Measurements from ENCODE around the gene EFNA2.

The EFNA2 gene

DNA sequence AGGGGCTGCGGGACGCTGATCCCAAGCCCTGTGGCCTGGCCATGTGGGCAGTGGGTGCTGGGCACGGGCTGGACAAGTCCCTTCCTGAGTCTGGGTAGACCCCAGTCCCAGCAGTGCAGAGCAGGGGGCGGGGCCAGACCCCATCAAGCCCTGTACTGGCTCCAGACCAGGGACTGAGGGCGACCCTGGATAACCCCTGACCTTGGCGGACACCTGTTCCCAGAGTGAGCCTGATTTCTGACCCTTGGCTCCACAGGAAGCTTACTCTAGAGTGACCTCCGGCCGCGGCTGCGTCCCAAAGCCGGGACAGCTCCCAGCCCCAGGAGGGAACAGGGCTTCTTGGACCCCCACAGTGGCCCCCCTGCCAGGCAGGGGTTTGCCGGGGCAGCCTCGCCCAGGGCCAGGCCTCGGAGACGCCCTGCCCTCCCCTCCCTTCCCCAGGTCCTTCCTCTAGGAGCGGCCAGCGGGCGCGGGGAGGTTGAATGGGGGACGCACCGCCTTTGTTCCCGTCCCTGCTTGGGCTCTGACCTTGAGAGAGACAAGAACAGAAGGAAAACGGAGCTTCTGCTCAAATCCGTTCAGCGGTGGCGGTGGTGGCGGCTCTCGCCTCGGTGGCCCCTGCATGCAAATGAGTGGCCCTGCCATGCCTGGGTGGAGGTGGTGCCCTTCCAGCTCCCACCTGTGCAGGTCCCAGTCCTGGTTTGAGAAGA lies 2.3 kb upstream of the EFNA2 start:
- no peak for TF ChIP-seq CTCF (IDR thresholded peaks at IDR 0.05)

DNA sequence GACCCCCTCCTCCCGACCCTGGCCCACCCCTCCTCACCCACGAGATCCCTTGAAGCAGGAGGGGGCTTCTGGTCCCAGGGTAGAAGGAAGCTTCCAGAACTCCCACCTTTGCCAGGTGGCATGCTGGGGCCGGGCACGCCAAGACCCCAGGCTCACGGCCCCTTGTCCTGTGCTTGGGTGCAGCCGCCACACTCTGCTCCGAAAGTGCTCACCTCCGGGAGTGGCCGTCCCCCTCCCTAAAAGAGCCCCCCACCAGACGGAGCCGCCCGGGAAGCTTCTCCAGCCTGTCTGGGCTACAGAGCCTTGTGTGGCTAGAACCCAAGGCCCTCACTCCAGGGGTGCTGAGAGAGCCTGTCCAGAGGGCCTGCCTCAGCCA lies 1.8 kb upstream of the EFNA2 start:
- TF ChIP-seq CTCF (IDR thresholded peaks at IDR 0.05) = no peak

GRCh38 chr19:1284293-1284978 lies 1.2 kb upstream of the EFNA2 start:
- TF ChIP-seq CTCF (IDR thresholded peaks at IDR 0.05) = no peak

- no peak for TF ChIP-seq CTCF (IDR thresholded peaks at IDR 0.05)
These were observed 515 bp upstream of the EFNA2 start for GRCh38 chr19:1284979-1285736.

DNA sequence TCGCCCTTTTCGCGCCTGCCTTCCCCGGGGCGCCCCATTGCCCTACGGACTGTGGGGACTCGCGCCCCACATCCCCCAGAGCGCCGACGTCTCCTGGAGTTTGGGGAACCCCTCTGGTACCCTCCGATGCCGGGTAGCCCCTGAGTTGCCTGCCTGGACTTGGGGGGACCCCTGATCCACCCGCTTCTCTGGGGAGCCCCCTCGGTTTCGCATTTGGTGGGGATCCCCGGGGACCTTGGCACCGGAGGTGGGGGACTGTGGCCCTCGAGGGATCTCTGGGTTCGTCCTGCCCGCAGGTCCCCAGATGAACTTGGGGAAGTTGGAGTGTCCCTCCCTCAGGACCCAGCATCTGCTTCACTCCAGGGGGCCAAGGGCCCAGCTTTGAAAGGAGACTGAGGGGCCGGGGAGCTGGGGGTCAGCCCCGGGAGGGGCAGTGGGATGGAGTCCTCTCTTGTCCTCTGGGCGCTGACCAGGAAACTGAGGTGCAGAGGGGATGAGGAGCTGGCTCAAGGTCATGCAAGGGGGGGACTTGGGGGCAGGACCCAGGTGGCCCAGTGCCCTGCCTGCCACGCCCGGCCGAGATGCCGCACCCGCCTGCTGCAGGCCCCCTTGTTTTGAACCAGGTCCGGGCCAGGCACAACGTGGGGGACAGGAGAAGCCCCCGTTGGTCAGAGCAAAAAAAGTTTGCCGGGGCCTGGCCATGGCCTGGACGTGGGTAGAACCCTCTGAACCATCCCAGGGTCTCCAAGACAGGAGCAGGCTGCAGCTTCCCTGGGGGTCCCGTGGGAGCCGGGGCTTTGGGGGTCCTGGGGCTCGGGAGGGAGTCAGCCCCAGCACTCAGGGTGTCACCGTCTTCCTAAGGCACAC lies 1.0 kb downstream of the EFNA2 start:
- TF ChIP-seq CTCF (IDR thresholded peaks at IDR 0.05) = no peak

GRCh38 chr19:1287354-1288225 lies 1.9 kb downstream of the EFNA2 start:
- no peak for TF ChIP-seq CTCF (IDR thresholded peaks at IDR 0.05)
